ENCODE results near the gene ZNF446.
"Not testable (repeated sequence)": the region's sequence is repeated elsewhere in the genome, so short reads cannot be mapped to it uniquely, and the experiment has no call there.

Gene ZNF446

GRCh38 chr19:58470837-58471543, 5.2 kb upstream of the ZNF446 start:
- DNase-seq, result not testable (repeated sequence)

- DNase-seq, result no peak
Measured at GRCh38 chr19:58471736-58472135, 4.4 kb upstream of the ZNF446 start.

GRCh38 chr19:58473775-58474174, 2.4 kb upstream of the ZNF446 start:
- DNase-seq, result no peak

- no peak for DNase-seq
Measured at GRCh38 chr19:58474291-58474996, 1.7 kb upstream of the ZNF446 start.

GRCh38 chr19:58474997-58475713, 997 bp upstream of the ZNF446 start:
- DNase-seq, result no peak

GRCh38 chr19:58476498-58477015, 405 bp downstream of the ZNF446 start:
- DNase-seq, result no peak

GRCh38 chr19:58477130-58477529, 978 bp downstream of the ZNF446 start:
- no peak for DNase-seq

GRCh38 chr19:58477871-58478270, 1.7 kb downstream of the ZNF446 start:
- no peak for DNase-seq

- DNase-seq, result no peak
Measured at GRCh38 chr19:58479303-58479702, 3.2 kb downstream of the ZNF446 start.

- DNase-seq, result no peak
Measured at GRCh38 chr19:58479736-58480480, 3.8 kb downstream of the ZNF446 start.

GRCh38 chr19:58480481-58480830, 4.3 kb downstream of the ZNF446 start:
- DNase-seq, result no peak

GRCh38 chr19:58480831-58481230, 4.7 kb downstream of the ZNF446 start:
- DNase-seq, result no peak

- no peak for DNase-seq
Measured at GRCh38 chr19:58482372-58482771, 6.2 kb downstream of the ZNF446 start.

- no peak for DNase-seq
Measured at GRCh38 chr19:58483776-58484175, 7.6 kb downstream of the ZNF446 start.

GRCh38 chr19:58484349-58484748, 8.2 kb downstream of the ZNF446 start:
- DNase-seq, result not testable (repeated sequence)

- DNase-seq, result no peak
Measured at GRCh38 chr19:58491393-58491792, 15.2 kb downstream of the ZNF446 start.

GRCh38 chr19:58492265-58492664, 16.1 kb downstream of the ZNF446 start:
- DNase-seq, result no peak

- DNase-seq, result no peak
Measured at GRCh38 chr19:58497634-58498170, 21.6 kb downstream of the ZNF446 start.

GRCh38 chr19:58498316-58499020, 22.3 kb downstream of the ZNF446 start:
- DNase-seq, result no peak

GRCh38 chr19:58499021-58499927, 23.1 kb downstream of the ZNF446 start:
- DNase-seq, result peak; percentile 99

- DNase-seq, result no peak
Measured at GRCh38 chr19:58500242-58500641, 24.1 kb downstream of the ZNF446 start.

All from stimulated activated CD4-positive, alpha-beta T cell treated with anti-CD3 and anti-CD28 coated beads, Interleukin-4, amount 100 ng/mL, for 24 hours (primary cell).